Fibroblast of mammary gland (primary cell): ENCODE results near the gene CLEC16A.

Experiments
- DNase-seq: peaks from one replicate; pipeline ENCODE4 v3.0.0-alpha.2; 2010; ENCODE audit warnings: low read depth
- H3K4me3 ChIP-seq: 2 replicates; pipeline ENCODE4 v1.5.1; 2011; ENCODE audit warnings: low read depth, mild to moderate bottlenecking, low read length, moderate library complexity; ENCODE audit not compliant: control insufficient read depth
- CTCF ChIP-seq: conservative IDR thresholded peaks from 2 replicates; pipeline ENCODE4 v1.5.1; 2011; ENCODE audit warnings: low read depth, low read length, inconsistent platforms; ENCODE audit not compliant: control insufficient read depth, insufficient read depth

Gene CLEC16A

GRCh38 chr16:10983159-10983558, 38.8 kb downstream of the CLEC16A start:
- TF ChIP-seq CTCF: no peak
- no peak for DNase-seq
- H3K4me3 ChIP-seq: no peak overlapping the region

- TF ChIP-seq CTCF: no peak
- H3K4me3 ChIP-seq: no peak overlapping the region
- peak; percentile 80 for DNase-seq
Measured at GRCh38 chr16:10984509-10984908, 40.1 kb downstream of the CLEC16A start.

- DNase-seq: no peak
- no peak overlapping the region for H3K4me3 ChIP-seq
- TF ChIP-seq CTCF: no peak
Measured at GRCh38 chr16:10987361-10988163, 43.2 kb downstream of the CLEC16A start.

GRCh38 chr16:10988164-10988803, 43.9 kb downstream of the CLEC16A start:
- TF ChIP-seq CTCF: peak; percentile 42
- no peak overlapping the region for H3K4me3 ChIP-seq
- DNase-seq: no peak

- DNase-seq: no peak
- TF ChIP-seq CTCF: no peak
- H3K4me3 ChIP-seq: no peak overlapping the region
Measured at GRCh38 chr16:10988879-10989278, 44.5 kb downstream of the CLEC16A start.

GRCh38 chr16:10989559-10989958, 45.2 kb downstream of the CLEC16A start:
- H3K4me3 ChIP-seq: no peak overlapping the region
- no peak for TF ChIP-seq CTCF
- no peak for DNase-seq
